Osteoblast (primary cell): Measurements from ENCODE around the gene ADGRA1. TPM values are rescaled to one million over a fixed set of nuclear protein-coding genes. Genes with fewer than 3 reads are reported as not detected.

Experiments used
- DNase-seq: peaks from one replicate; pipeline ENCODE4 v3.0.0; 2011; ENCODE audit warnings: low spot score, mixed read lengths; ENCODE audit not compliant: insufficient read length; ENCODE audit errors: missing footprints
- H2AFZ ChIP-seq: 2 replicates; pipeline ENCODE4 v1.6.0; 2011; ENCODE audit warnings: mild to moderate bottlenecking, low read length
- H3K27ac ChIP-seq: 2 replicates; pipeline ENCODE4 v1.5.1; 2011; ENCODE audit warnings: mild to moderate bottlenecking, low read depth, low read length, moderate library complexity
- H3K27me3 ChIP-seq: 2 replicates; pipeline ENCODE4 v1.6.0; 2012; ENCODE audit warnings: mild to moderate bottlenecking, control low read depth, inconsistent platforms, low read length, moderate library complexity; ENCODE audit not compliant: insufficient read depth
- H3K36me3 ChIP-seq: 2 replicates; pipeline ENCODE4 v1.5.1; 2011; ENCODE audit warnings: mild to moderate bottlenecking, low read length, control low read depth, moderate library complexity; ENCODE audit not compliant: insufficient read depth
- H3K4me1 ChIP-seq: 2 replicates; pipeline ENCODE4 v1.5.1; 2011; ENCODE audit warnings: mild to moderate bottlenecking, low read length, control low read depth, moderate library complexity; ENCODE audit not compliant: insufficient read depth
- H3K4me2 ChIP-seq: 2 replicates; pipeline ENCODE4 v1.6.0; 2011; ENCODE audit warnings: mild to moderate bottlenecking, low read length; ENCODE audit not compliant: insufficient read depth
- H3K4me3 ChIP-seq: fragments of 200-600 bp; sonication (generic); 3 replicates; pipeline ENCODE4 v1.5.1; 2012; ENCODE audit warnings: mild to moderate bottlenecking, low read length, inconsistent platforms; ENCODE audit not compliant: insufficient read depth
- H3K79me2 ChIP-seq: 2 replicates; pipeline ENCODE4 v1.6.0; 2012; ENCODE audit warnings: mild to moderate bottlenecking, low read length, control low read depth, inconsistent platforms; ENCODE audit not compliant: insufficient read depth
- H3K9me3 ChIP-seq: 2 replicates; pipeline ENCODE4 v1.5.1; 2011; ENCODE audit warnings: low read depth, low read length, control low read depth
- H4K20me1 ChIP-seq: 2 replicates; pipeline ENCODE4 v1.6.0; 2012; ENCODE audit warnings: mild to moderate bottlenecking, low read length, control low read depth; ENCODE audit not compliant: insufficient read depth
- CTCF ChIP-seq: IDR thresholded peaks from 2 replicates; pipeline ENCODE4 v1.5.1; 2011; ENCODE audit warnings: mild to moderate bottlenecking, low read depth, low read length, moderate library complexity; ENCODE audit errors: extremely low read depth
- total RNA-seq: library from RNA; depleted of rRNA; stranded (reverse); fragments of >200 nt; gene quantifications from 2 replicates; pipeline ENCODE4 v1.2.3, GENCODE V29; 2012

The ADGRA1 gene
- total RNA-seq, 1 donor = not detected

- Histone ChIP-seq H3K4me1 (no peaks in the 10 kb centered on the region), H3K36me3 (no peaks in the 10 kb centered on the region), H3K27ac (no peak overlapping the region), H3K79me2 (no peaks in the 10 kb centered on the region), H3K9me3 (no peaks in the 10 kb centered on the region), H4K20me1 (no peaks in the 10 kb centered on the region), H2AFZ (no peak overlapping the region), H3K27me3 (peaks cover 39% of the 10 kb centered on the region), H3K4me3 (no peak overlapping the region), H3K4me2 (no peak overlapping the region)
- DNase-seq = no peak
- TF ChIP-seq CTCF = no peak
Measured at GRCh38 chr10:133040198-133040597, 47.5 kb upstream of the ADGRA1 start.

- no peak for TF ChIP-seq CTCF
- Histone ChIP-seq H3K4me2 (no peak overlapping the region), H3K79me2 (no peaks in the 10 kb centered on the region), H3K27me3 (peaks cover 31% of the 10 kb centered on the region), H3K27ac (no peak overlapping the region), H3K4me3 (no peak overlapping the region), H2AFZ (no peak overlapping the region), H4K20me1 (no peaks in the 10 kb centered on the region), H3K4me1 (no peaks in the 10 kb centered on the region), H3K9me3 (no peaks in the 10 kb centered on the region), H3K36me3 (no peaks in the 10 kb centered on the region)
- no peak for DNase-seq
Measured at GRCh38 chr10:133041101-133041500, 46.6 kb upstream of the ADGRA1 start.

- peaks cover 24% of the 10 kb centered on the region for H3K27me3 ChIP-seq
- H3K79me2 ChIP-seq = no peaks in the 10 kb centered on the region
- no peak overlapping the region for H3K4me2 ChIP-seq
- TF ChIP-seq CTCF = no peak
- no peaks in the 10 kb centered on the region for H4K20me1 ChIP-seq
- H3K36me3 ChIP-seq = no peaks in the 10 kb centered on the region
- no peak for DNase-seq
- H3K9me3 ChIP-seq = no peaks in the 10 kb centered on the region
- H2AFZ ChIP-seq = no peak overlapping the region
- no peaks in the 10 kb centered on the region for H3K4me1 ChIP-seq
- H3K27ac ChIP-seq = no peak overlapping the region
- H3K4me3 ChIP-seq = no peak overlapping the region
Measured at GRCh38 chr10:133042061-133042460, 45.7 kb upstream of the ADGRA1 start.

GRCh38 chr10:133042816-133043215 lies 44.9 kb upstream of the ADGRA1 start:
- Histone ChIP-seq H3K79me2 (no peaks in the 10 kb centered on the region), H3K4me1 (no peaks in the 10 kb centered on the region), H4K20me1 (no peaks in the 10 kb centered on the region), H3K36me3 (no peaks in the 10 kb centered on the region), H2AFZ (no peak overlapping the region), H3K4me3 (no peak overlapping the region), H3K27ac (no peak overlapping the region), H3K27me3 (peaks cover 20% of the 10 kb centered on the region), H3K9me3 (no peaks in the 10 kb centered on the region), H3K4me2 (no peak overlapping the region)
- no peak for DNase-seq
- no peak for TF ChIP-seq CTCF
